SK-N-SH (cell line): ENCODE results near the gene TBC1D20. TPM values are rescaled to one million over a fixed set of nuclear protein-coding genes. Genes with fewer than 3 reads are reported as not detected.

Experiments
- CTCF ChIA-PET: fragments of 300-600, 350-600 bp; formaldehyde crosslinking; extraction: SDS; loops from one replicate; lab custom pipeline; 2021; lab: Yijun Ruan, JAX
- POLR2A ChIA-PET: fragments of 350-600 bp; sonication (Branson Sonifier 250); formaldehyde crosslinking; extraction: SDS; loops from one replicate; lab custom pipeline; 2020; ENCODE audit warnings: antibody characterized with exemption, inconsistent platforms; lab: Yijun Ruan, JAX
- DNase-seq: peaks from one replicate; pipeline ENCODE4 v3.0.0; 2012
- H2AFZ ChIP-seq: fragments of 200-600 bp; sonication (generic); 2 replicates; pipeline ENCODE4 v1.8.1; 2016; ENCODE audit warnings: antibody characterized with exemption, mild to moderate bottlenecking, low read depth
- H3F3A ChIP-seq: fragments of 200-600 bp; sonication (generic); replicated peaks from 2 replicates; pipeline ENCODE3; 2016; ENCODE audit warnings: antibody characterized with exemption, mild to moderate bottlenecking; ENCODE audit not compliant: insufficient read depth
- H3K27ac ChIP-seq, 2 experiments: fragments of 200-500 bp in 1 of 2; fragments of 200-600 bp in 1 of 2; sonication (Bioruptor generic) in 1 of 2; sonication (generic), shearing (Covaris generic) in 1 of 2; 2 replicates each; pipeline versions ENCODE4 v1.5.1 to v1.6.1; 2014 to 2016; ENCODE audit warnings: low read depth in 2 of 2, inconsistent platforms in 1 of 2, low read length in 1 of 2, mild to moderate bottlenecking in 1 of 2, mixed read lengths in 1 of 2
- H3K27me3 ChIP-seq: fragments of 200-600 bp; sonication (generic), shearing (Covaris generic); 2 replicates; pipeline ENCODE4 v1.6.1; 2016; ENCODE audit warnings: mixed run types; ENCODE audit not compliant: insufficient read depth
- H3K36me3 ChIP-seq, 2 experiments: fragments of 200-500 bp in 1 of 2; fragments of 200-600 bp in 1 of 2; sonication (Bioruptor generic) in 1 of 2; sonication (generic) in 1 of 2; replicated peaks in 1 of 2; 2 replicates each; pipeline versions ENCODE3 to v1.5.1; 2014 to 2016; ENCODE audit warnings: low read length in 1 of 2, mild to moderate bottlenecking in 1 of 2; ENCODE audit not compliant: insufficient read depth in 2 of 2, control insufficient read depth in 1 of 2
- H3K4me1 ChIP-seq, 2 experiments: fragments of 200-500 bp in 1 of 2; fragments of 200-600 bp in 1 of 2; sonication (Bioruptor generic) in 1 of 2; sonication (generic), shearing (Covaris generic) in 1 of 2; 2 replicates each; pipeline versions ENCODE4 v1.5.1 to v1.6.1; 2014 to 2016; ENCODE audit warnings: low read depth in 1 of 2, low read length in 1 of 2, mixed run types in 1 of 2; ENCODE audit not compliant: insufficient read depth in 2 of 2, control insufficient read depth in 1 of 2
- H3K4me2 ChIP-seq: fragments of 200-600 bp; sonication (generic), shearing (Covaris generic); 2 replicates; pipeline ENCODE4 v1.6.1; 2017; ENCODE audit warnings: mixed run types
- H3K4me3 ChIP-seq, 2 experiments: fragments of 200-500 bp in 1 of 2; fragments of 200-600 bp in 1 of 2; sonication (Bioruptor generic) in 1 of 2; sonication (generic), shearing (Covaris generic) in 1 of 2; 2 replicates each; pipeline versions ENCODE4 v1.5.1 to v1.8.1; 2014 to 2016; ENCODE audit warnings: low read depth in 2 of 2, inconsistent platforms in 1 of 2, low read length in 1 of 2, mild to moderate bottlenecking in 1 of 2, mixed read lengths in 1 of 2, moderate library complexity in 1 of 2
- H3K79me2 ChIP-seq: fragments of 200-600 bp; sonication (generic); 2 replicates; pipeline ENCODE4 v1.8.1; 2017; ENCODE audit warnings: mild to moderate bottlenecking; ENCODE audit not compliant: insufficient read depth
- H3K9ac ChIP-seq: fragments of 200-600 bp; sonication (generic); 2 replicates; pipeline ENCODE4 v1.6.1; 2017; ENCODE audit warnings: mixed run types
- H3K9me2 ChIP-seq: fragments of 200-600 bp; sonication (generic); 2 replicates; pipeline ENCODE4 v1.6.1; 2017; ENCODE audit warnings: mixed run types
- H3K9me3 ChIP-seq: fragments of 200-600 bp; sonication (generic); 2 replicates; pipeline ENCODE4 v1.6.1; 2017; ENCODE audit warnings: mixed run types, mild to moderate bottlenecking, moderate library complexity
- H4K20me1 ChIP-seq: fragments of 200-600 bp; sonication (generic); 2 replicates; pipeline ENCODE4 v1.6.1; 2017; ENCODE audit warnings: mild to moderate bottlenecking, mixed run types; ENCODE audit not compliant: insufficient read depth
- ELF1 ChIP-seq: IDR thresholded peaks from 2 replicates; pipeline ENCODE4 v1.4.0; 2012
- EP300 ChIP-seq, 2 experiments: IDR thresholded peaks; 2 replicates each; pipeline versions ENCODE4 v1.4.0 to v1.6.1; 2012; ENCODE audit warnings: borderline replicate concordance in 1 of 2, low read depth in 1 of 2, low read length in 1 of 2
- FOXJ3 ChIP-seq: sonication (generic); formaldehyde crosslinking; IDR thresholded peaks from 2 replicates; pipeline ENCODE4 v1.5.1; 2020; ENCODE audit warnings: mild to moderate bottlenecking, missing genetic modification reagents
- FOXM1 ChIP-seq: IDR thresholded peaks from 2 replicates; pipeline ENCODE4 v1.4.0; 2012; ENCODE audit warnings: low read depth, mild to moderate bottlenecking
- GATA2 ChIP-seq: sonication (generic); formaldehyde crosslinking; IDR thresholded peaks from 2 replicates; pipeline ENCODE4 v1.5.0; 2020; ENCODE audit warnings: mild to moderate bottlenecking, missing genetic modification reagents
- JUND ChIP-seq: IDR thresholded peaks from 2 replicates; pipeline ENCODE4 v1.4.0; 2012
- MEF2A ChIP-seq: IDR thresholded peaks from 2 replicates; pipeline ENCODE4 v1.4.0; 2012; ENCODE audit warnings: low read depth, borderline replicate concordance
- POLR2AphosphoS5 ChIP-seq: IDR thresholded peaks from 2 replicates; pipeline ENCODE4 v1.6.1; 2012; ENCODE audit warnings: low read depth, low read length
- SIN3A ChIP-seq: IDR thresholded peaks from 2 replicates; pipeline ENCODE4 v1.6.1; 2012; ENCODE audit warnings: low read depth, mild to moderate bottlenecking, low read length, moderate library complexity, borderline replicate concordance
- TAF1 ChIP-seq: IDR thresholded peaks from 2 replicates; pipeline ENCODE4 v1.6.1; 2012; ENCODE audit warnings: low read depth, mild to moderate bottlenecking, low read length, moderate library complexity, borderline replicate concordance
- TEAD4 ChIP-seq: IDR thresholded peaks from 2 replicates; pipeline ENCODE4 v1.4.0; 2012; ENCODE audit warnings: mild to moderate bottlenecking, borderline replicate concordance; ENCODE audit not compliant: insufficient read depth
- ZBTB33 ChIP-seq: IDR thresholded peaks from 2 replicates; pipeline ENCODE4 v1.4.0; 2012; ENCODE audit warnings: low read depth, borderline replicate concordance
- WGBS: methylation state at CpG from one replicate; pipeline ENCODE4 v1.1.6; 2017; ENCODE audit warnings: low lambda C conversion rate; 5-methylcytosine and 5-hydroxymethylcytosine counted together
- polyA plus RNA-seq, 3 experiments: library from polyadenylated mRNA; depleted of rRNA; stranded (reverse); fragments of >200 nt; gene quantifications; 2 replicates each; pipeline ENCODE4 v1.2.3, GENCODE V29; 2012
- TF ChIP-seq, protein P1 (sequence below): IDR thresholded peaks from 2 replicates; pipeline ENCODE4 v1.6.1; 2012; ENCODE audit warnings: mild to moderate bottlenecking, low read depth, low read length, moderate library complexity

TBC1D20 gene
- polyA plus RNA-seq, 1 of the 3 experiments (the other 2 are of a cell fraction): 27.7 TPM

- TF ChIP-seq JUND (no peak), TEAD4 (no peak), ELF1 (no peak), POLR2AphosphoS5 (no peak), FOXM1 (no peak), FOXJ3 (CRISPR knock-in tag) (no peak), GATA2 (CRISPR knock-in tag) (no peak)
Observed at GRCh38 chr20:430091-430999, 32.0 kb downstream of the TBC1D20 start (continued).

GRCh38 chr20:428658-429200 is 33.6 kb downstream of the TBC1D20 start:
- ChIA-PET CTCF (interaction anchor here (0.6 to 6.8 kb wide), 4 partner anchors 66 to 311 kb away, joined by 3 to 94 read pairs (median 4); no protein-coding TSS in a partner anchor), POLR2A (no interaction called here)
- Histone ChIP-seq H3K9me2 (no peaks in the 10 kb centered on the region), H3K4me1 (peaks cover 0 to 5% of the 10 kb centered on the region in 2 experiments; a peak in 1 of 4 replicates), H3K9me3 (no peaks in the 10 kb centered on the region), H2AFZ (no peak overlapping the region), H3K4me3 (no peak overlapping the region), H3K27me3 (no peaks in the 10 kb centered on the region), H3K79me2 (no peaks in the 10 kb centered on the region), H3F3A (peaks cover 12% of the 10 kb centered on the region), H3K27ac (no peak overlapping the region), H3K9ac (no peak overlapping the region), H3K4me2 (no peak overlapping the region), H4K20me1 (peaks cover 3% of the 10 kb centered on the region; the same call in 1 of the 2 replicates), H3K36me3 (peaks cover 28 to 60% of the 10 kb centered on the region in 2 experiments)
- DNase-seq: no peak
- WGBS: 100% methylated on average over 5 of the region's 14 CpGs
- TF ChIP-seq ZBTB33 (no peak), TAF1 (no peak), SIN3A (no peak), MEF2A (no peak), EP300 (IDR thresholded peaks at IDR 0.05; ENCODE audit: borderline replicate concordance in 1 of 2, low read depth in 1 of 2, low read length in 1 of 2) (no peak)
- TF ChIP-seq, protein P1, sequence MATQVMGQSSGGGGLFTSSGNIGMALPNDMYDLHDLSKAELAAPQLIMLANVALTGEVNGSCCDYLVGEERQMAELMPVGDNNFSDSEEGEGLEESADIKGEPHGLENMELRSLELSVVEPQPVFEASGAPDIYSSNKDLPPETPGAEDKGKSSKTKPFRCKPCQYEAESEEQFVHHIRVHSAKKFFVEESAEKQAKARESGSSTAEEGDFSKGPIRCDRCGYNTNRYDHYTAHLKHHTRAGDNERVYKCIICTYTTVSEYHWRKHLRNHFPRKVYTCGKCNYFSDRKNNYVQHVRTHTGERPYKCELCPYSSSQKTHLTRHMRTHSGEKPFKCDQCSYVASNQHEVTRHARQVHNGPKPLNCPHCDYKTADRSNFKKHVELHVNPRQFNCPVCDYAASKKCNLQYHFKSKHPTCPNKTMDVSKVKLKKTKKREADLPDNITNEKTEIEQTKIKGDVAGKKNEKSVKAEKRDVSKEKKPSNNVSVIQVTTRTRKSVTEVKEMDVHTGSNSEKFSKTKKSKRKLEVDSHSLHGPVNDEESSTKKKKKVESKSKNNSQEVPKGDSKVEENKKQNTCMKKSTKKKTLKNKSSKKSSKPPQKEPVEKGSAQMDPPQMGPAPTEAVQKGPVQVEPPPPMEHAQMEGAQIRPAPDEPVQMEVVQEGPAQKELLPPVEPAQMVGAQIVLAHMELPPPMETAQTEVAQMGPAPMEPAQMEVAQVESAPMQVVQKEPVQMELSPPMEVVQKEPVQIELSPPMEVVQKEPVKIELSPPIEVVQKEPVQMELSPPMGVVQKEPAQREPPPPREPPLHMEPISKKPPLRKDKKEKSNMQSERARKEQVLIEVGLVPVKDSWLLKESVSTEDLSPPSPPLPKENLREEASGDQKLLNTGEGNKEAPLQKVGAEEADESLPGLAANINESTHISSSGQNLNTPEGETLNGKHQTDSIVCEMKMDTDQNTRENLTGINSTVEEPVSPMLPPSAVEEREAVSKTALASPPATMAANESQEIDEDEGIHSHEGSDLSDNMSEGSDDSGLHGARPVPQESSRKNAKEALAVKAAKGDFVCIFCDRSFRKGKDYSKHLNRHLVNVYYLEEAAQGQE: no peak
